GM23338 (cell line): Measurements from ENCODE around the gene OVCA2. TPM values are rescaled to one million over a fixed set of nuclear protein-coding genes. Genes with fewer than 3 reads are reported as not detected.
A peak's percentile ranks its signal among the peaks of the same experiment; 100 is the strongest.

Experiments used
- ATAC-seq: fragments of 200-7000 bp; cut with Tn5 transposase; 3 replicates; pipeline ENCODE4 v1.9.1; 2020
- DNase-seq: peaks from one replicate; pipeline ENCODE4 v3.0.0-alpha.2; 2015; ENCODE audit warnings: low spot score
- H2AFZ ChIP-seq: fragments of 200-600 bp; sonication (generic); 2 replicates; pipeline ENCODE4 v1.8.0; 2016; ENCODE audit warnings: antibody characterized with exemption, mild to moderate bottlenecking, moderate library complexity
- H3F3A ChIP-seq: fragments of 200-600 bp; sonication (generic); replicated peaks from 2 replicates; pipeline ENCODE4 v1.8.0; 2017; ENCODE audit warnings: antibody characterized with exemption, mixed run types, low read depth
- H3K27ac ChIP-seq: fragments of 200-600 bp; sonication (generic); 2 replicates; pipeline ENCODE4 v1.6.1; 2016; ENCODE audit warnings: low read depth
- H3K27me3 ChIP-seq: fragments of 200-600 bp; sonication (generic); 2 replicates; pipeline ENCODE4 v1.8.0; 2016; ENCODE audit warnings: mild to moderate bottlenecking, mixed run types, moderate library complexity; ENCODE audit not compliant: insufficient read depth
- H3K36me3 ChIP-seq: fragments of 200-600 bp; sonication (generic); 2 replicates; pipeline ENCODE4 v1.8.0; 2016; ENCODE audit warnings: mild to moderate bottlenecking; ENCODE audit not compliant: insufficient read depth
- H3K4me1 ChIP-seq: fragments of 200-600 bp; sonication (generic); 2 replicates; pipeline ENCODE4 v1.8.0; 2016; ENCODE audit warnings: mild to moderate bottlenecking, moderate library complexity; ENCODE audit not compliant: insufficient read depth
- H3K4me2 ChIP-seq: fragments of 200-600 bp; sonication (generic); 2 replicates; pipeline ENCODE4 v1.7.1; 2017; ENCODE audit warnings: mixed run types
- H3K4me3 ChIP-seq: fragments of 200-600 bp; sonication (generic); 2 replicates; pipeline ENCODE4 v1.6.1; 2016; ENCODE audit warnings: mixed run types
- H3K79me2 ChIP-seq: fragments of 200-600 bp; sonication (generic); replicated peaks from 2 replicates; pipeline ENCODE4 v1.8.0; 2017; ENCODE audit warnings: mild to moderate bottlenecking; ENCODE audit not compliant: insufficient read depth
- H3K9me2 ChIP-seq: fragments of 200-600 bp; sonication (generic); 2 replicates; pipeline ENCODE4 v1.8.0; 2017; ENCODE audit not compliant: insufficient read depth
- H4K20me1 ChIP-seq: fragments of 200-600 bp; sonication (generic); replicated peaks from 2 replicates; pipeline ENCODE4 v1.8.0; 2017; ENCODE audit warnings: mild to moderate bottlenecking; ENCODE audit not compliant: insufficient read depth
- H3K27ac Mint-ChIP-seq: 2 replicates; pipeline ENCODE4 v1.8.0; 2020; ENCODE audit warnings: inconsistent platforms, mild to moderate bottlenecking, moderate library complexity, mixed read lengths
- H3K27me3 Mint-ChIP-seq: 3 replicates; pipeline ENCODE4 v1.8.0; 2022; ENCODE audit warnings: low read depth, mild to moderate bottlenecking, moderate library complexity, mixed read lengths, inconsistent platforms; ENCODE audit not compliant: insufficient read depth, poor library complexity
- H3K36me3 Mint-ChIP-seq: 3 replicates; pipeline ENCODE4 v1.8.0; 2021; ENCODE audit warnings: low read depth, mild to moderate bottlenecking, inconsistent platforms, moderate library complexity, mixed read lengths
- H3K4me1 Mint-ChIP-seq: 3 replicates; pipeline ENCODE4 v1.8.0; 2020; ENCODE audit warnings: mild to moderate bottlenecking, inconsistent platforms, mixed read lengths
- H3K4me3 Mint-ChIP-seq: 3 replicates; pipeline ENCODE4 v1.8.0; 2021; ENCODE audit warnings: moderate library complexity, mild to moderate bottlenecking, inconsistent platforms, mixed read lengths
- H3K9me3 Mint-ChIP-seq: 3 replicates; pipeline ENCODE4 v1.8.0; 2020; ENCODE audit warnings: moderate library complexity, mild to moderate bottlenecking, inconsistent platforms, mixed read lengths
- CREB1 ChIP-seq: fragments of 250-450 bp; sonication (Bioruptor Pico); IDR thresholded peaks from 2 replicates; pipeline ENCODE4 v1.5.0; 2020; ENCODE audit warnings: low read depth, mild to moderate bottlenecking, moderate library complexity
- ETS1 ChIP-seq: IDR thresholded peaks from 2 replicates; pipeline ENCODE4 v1.6.1; 2016; ENCODE audit warnings: antibody characterized with exemption
- EZH2 ChIP-seq: fragments of 200-600 bp; sonication (generic); IDR thresholded peaks from one replicate; pipeline ENCODE4 v1.8.0; 2017; ENCODE audit warnings: antibody characterized with exemption, mild to moderate bottlenecking, low read depth; ENCODE audit not compliant: unreplicated experiment
- EZH2phosphoT487 ChIP-seq: fragments of 200-600 bp; sonication (generic); IDR thresholded peaks from one replicate; pipeline ENCODE4 v1.8.1; 2018; ENCODE audit warnings: antibody characterized with exemption; ENCODE audit not compliant: unreplicated experiment
- JUNB ChIP-seq: IDR thresholded peaks from one replicate; pipeline ENCODE4 v1.6.1; 2016; ENCODE audit warnings: antibody characterized with exemption; ENCODE audit not compliant: unreplicated experiment
- REST ChIP-seq: IDR thresholded peaks from one replicate; pipeline ENCODE4 v1.6.1; 2018; ENCODE audit warnings: antibody characterized with exemption; ENCODE audit not compliant: unreplicated experiment
- ZNF114 ChIP-seq: fragments of 250-450 bp; sonication (Bioruptor Pico); IDR thresholded peaks from 2 replicates; pipeline ENCODE4 v1.5.0; 2020; ENCODE audit warnings: mild to moderate bottlenecking, moderate library complexity
- ZNF331 ChIP-seq: fragments of 250-450 bp; sonication (Bioruptor Pico); IDR thresholded peaks from 2 replicates; pipeline ENCODE4 v1.5.0; 2020; ENCODE audit warnings: low read depth, mild to moderate bottlenecking, moderate library complexity
- ZNF462 ChIP-seq: fragments of 250-450 bp; sonication (Bioruptor Pico); IDR thresholded peaks from 2 replicates; pipeline ENCODE4 v1.5.0; 2020; ENCODE audit warnings: mild to moderate bottlenecking, moderate library complexity
- polyA plus RNA-seq: library from polyadenylated mRNA; unstranded; fragments of >200 nt; fragmentation: Nextera tagmentation; extraction: Ambion mirVana; gene quantifications from 2 replicates; pipeline ENCODE4 v1.2.1, GENCODE V29; 2016
- total RNA-seq: library from RNA; depleted of rRNA; stranded (reverse); fragments of >200 nt; shearing (Covaris generic); gene quantifications from 2 replicates; pipeline ENCODE4 v1.2.3, GENCODE V29; 2014

Gene OVCA2
- total and polyA plus RNA-seq, 2 experiments from 2014 or later = 15.9 to 21.3 TPM

GRCh38 chr17:2048805-2049204 is 7.0 kb downstream of the OVCA2 start (continued):
- TF ChIP-seq ETS1 = no peak

GRCh38 chr17:2049333-2050299 is 7.8 kb downstream of the OVCA2 start:
- Histone ChIP-seq H3K27ac (no peak overlapping the region), H2AFZ (no peak overlapping the region), H4K20me1 (no peaks in the 10 kb centered on the region; the same call in 1 of the 2 replicates), H3K4me1 (peaks cover 6% of the 10 kb centered on the region; the same call in 1 of the 2 replicates), H3K4me3 (peak overlapping the region; percentile 50), H3K4me2 (peak overlapping the region; percentile 73), H3F3A (peaks cover 12% of the 10 kb centered on the region; the same call in 1 of the 2 replicates), H3K9me2 (no peaks in the 10 kb centered on the region), H3K36me3 (no peaks in the 10 kb centered on the region), H3K27me3 (peaks cover 88% of the 10 kb centered on the region), H3K79me2 (no peaks in the 10 kb centered on the region)
- no peak overlapping the region for H3K27ac Mint-ChIP-seq
- no peaks in the 10 kb centered on the region; the same call in 2 of the 3 replicates for H3K4me1 Mint-ChIP-seq
- H3K27me3 Mint-ChIP-seq = peaks cover 55% of the 10 kb centered on the region
- DNase-seq (peak; percentile 81), ATAC-seq (peak; percentile 14)
- H3K36me3 Mint-ChIP-seq = peaks cover 1% of the 10 kb centered on the region; the same call in 2 of the 3 replicates
- H3K4me3 Mint-ChIP-seq = peak overlapping the region; percentile 64
- TF ChIP-seq EZH2 = peak; percentile 46
- TF ChIP-seq JUNB = no peak
- TF ChIP-seq EZH2phosphoT487 = no peak
- TF ChIP-seq ZNF331 (CRISPR knock-in tag) = no peak
- TF ChIP-seq CREB1 (CRISPR knock-in tag) = no peak
- peak; percentile 75 for TF ChIP-seq REST
- no peak for TF ChIP-seq ZNF114 (CRISPR knock-in tag)
- no peak for TF ChIP-seq ZNF462 (CRISPR knock-in tag)
- no peaks in the 10 kb centered on the region; the same call in 2 of the 3 replicates for H3K9me3 Mint-ChIP-seq
